ENCODE data around the gene PLA2R1.

Gene PLA2R1

DNA sequence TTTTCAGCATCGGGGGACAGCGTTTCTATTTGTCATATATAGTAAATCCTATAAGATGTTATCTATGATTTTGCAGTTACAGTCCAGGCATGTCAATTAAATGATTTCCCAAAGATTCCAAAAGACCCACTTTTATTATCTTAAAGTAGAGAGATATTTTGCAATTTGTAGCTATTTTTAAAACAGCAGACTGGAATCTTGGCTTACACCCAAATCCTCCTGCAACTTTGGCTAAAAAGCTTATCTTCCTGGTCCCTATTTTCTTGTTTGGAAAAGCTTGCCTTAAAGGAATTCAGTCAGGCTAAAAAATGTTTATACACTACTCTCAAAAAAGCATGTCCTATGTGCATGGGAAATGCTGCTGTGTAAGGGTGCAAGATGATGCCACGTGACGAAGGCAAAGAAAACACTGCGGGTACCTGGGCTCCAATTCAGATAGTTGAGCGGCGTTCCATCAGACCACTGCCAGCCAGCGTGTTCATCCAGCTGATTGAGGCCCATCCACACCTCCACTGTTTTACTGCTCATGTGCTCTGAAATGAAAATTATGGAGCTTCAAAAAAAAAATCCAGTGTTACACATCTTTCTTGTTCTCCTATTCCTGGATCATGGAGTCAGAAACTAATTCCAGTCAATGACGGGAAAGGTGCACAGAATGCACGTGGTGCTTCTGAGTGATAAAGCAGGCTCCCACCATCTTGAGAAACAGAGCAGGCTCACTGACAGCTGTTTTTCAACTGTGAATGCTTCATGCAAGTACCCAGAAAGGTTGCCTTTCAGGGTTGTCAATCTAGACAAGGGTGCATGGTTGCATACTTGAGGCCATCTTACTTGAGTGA is 33.8 kb downstream of the PLA2R1 start:
- DNase-seq = no peak

DNA sequence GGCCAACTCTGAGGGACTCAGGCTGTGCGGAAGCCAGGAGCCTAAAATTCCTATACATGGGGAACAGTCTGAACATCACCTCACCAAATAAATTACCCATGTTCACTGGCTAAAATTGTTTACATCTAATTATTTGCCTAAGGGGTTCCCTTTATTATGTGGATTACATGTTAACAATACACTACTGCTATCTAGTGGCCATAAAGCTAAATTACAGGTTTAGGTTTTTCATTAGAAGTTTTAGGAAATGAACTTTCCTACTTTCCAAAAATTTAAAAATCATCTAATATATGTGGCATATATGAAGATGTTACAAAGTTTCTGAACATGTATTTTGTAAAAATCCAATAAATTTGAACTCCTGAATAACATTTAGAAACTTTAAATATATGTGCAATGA is 40.3 kb downstream of the PLA2R1 start:
- DNase-seq = no peak

DNA sequence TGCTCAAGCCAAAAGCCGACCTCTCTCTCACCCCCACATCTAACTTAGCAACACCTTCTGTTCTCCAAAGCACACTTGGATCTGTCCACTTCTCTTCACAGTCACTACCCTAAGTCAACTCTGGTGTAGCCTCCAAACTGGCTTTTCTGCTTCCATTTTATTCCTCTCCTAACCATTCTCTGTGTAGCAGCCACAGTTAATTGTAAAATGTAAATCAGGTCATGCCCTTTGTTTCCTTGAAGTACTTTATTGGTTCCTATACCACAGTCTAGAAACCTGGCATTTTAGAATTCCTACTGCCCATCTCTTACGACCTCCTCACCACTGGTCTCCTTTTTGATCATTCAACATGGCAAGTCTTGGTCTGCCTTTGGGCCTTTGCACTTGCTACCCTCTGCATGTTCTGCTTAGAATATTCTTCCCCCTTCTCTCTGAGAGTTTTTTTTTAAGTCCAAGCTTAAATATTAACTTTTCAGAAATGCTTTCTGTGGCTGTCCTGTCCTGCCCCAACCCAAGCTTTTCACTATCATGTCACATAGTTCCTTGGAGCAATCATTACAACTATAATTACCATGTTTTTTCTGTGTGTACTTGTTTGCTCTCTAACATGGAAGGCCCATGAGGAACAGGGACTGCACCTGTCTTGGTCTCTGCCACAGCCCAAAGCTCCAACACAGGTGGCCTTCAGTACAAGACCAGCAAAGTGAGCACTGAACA is 42.9 kb downstream of the PLA2R1 start:
- DNase-seq = no peak

DNA sequence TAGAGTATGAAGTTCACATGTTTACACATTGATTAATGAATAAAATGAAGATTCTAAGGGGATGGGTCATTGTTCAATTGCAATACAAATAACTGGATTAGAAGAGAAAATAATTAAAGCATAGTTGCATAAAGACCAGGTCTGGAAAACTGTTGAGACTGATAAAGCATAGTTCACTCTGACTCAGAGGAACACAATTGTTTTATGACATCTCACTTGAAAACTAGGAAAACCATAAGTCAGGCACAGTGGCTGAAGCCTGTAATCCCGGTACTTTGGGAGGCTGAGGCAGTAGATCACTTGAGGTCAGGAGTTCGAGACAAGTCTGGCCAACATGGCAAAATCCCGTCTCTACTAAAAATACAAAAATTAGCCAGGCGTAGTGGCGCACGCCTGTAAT is 46.7 kb downstream of the PLA2R1 start:
- no peak for DNase-seq

DNA sequence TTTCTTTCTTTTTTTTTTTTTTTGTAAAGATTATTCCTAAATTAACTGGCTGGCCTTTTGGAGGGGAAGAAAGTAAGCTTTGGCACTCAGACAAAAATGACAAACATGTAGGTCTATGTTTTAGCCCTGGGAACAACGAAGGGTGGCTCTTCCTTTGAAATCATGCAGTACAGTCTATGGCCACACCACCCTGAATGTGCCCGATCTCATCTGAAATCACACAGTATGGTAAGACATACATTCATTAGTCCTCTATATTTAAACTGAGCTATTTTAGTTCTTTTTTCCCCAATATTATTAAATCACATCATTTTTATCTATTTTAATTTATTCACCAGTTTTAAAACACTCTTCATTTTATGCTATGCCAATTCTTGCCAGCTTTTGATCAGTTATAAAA is 48.2 kb downstream of the PLA2R1 start:
- no peak for DNase-seq

DNA sequence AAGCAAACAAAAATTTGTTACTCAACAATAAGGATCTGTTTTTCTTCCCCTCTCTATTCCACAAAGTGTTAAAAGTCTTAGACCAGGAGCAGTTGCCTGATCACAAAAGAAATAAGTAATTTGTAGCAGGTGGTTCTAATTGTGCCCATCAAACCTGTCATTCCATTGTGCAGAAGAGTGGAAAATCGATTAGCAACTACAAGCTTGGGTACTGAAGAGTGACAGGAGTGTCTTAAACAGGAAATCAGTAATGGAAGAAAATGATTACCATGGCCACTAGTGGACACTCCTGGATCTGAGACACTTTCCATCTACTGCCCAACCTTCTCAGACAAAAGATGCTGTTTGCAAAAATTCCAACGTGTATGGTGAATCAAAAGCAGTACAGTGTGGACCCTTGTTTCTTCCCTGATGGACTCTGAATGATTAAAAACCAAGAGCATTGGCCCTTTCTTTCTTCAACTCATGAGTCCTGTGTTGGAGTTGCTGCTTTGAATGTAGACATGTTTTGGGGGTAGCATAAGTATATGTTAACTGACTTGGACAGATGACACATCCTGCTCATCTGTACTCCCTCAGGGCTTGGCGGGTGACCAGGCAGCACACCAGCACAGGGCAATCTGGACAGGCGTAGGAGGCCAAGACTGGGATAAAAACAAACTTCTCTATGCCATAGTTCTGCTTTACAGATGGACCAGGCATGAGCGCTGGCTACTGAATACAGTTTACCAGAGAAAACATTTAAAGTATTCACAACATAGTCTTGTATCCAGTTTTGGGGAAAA is 51.9 kb downstream of the PLA2R1 start:
- DNase-seq = no peak

DNA sequence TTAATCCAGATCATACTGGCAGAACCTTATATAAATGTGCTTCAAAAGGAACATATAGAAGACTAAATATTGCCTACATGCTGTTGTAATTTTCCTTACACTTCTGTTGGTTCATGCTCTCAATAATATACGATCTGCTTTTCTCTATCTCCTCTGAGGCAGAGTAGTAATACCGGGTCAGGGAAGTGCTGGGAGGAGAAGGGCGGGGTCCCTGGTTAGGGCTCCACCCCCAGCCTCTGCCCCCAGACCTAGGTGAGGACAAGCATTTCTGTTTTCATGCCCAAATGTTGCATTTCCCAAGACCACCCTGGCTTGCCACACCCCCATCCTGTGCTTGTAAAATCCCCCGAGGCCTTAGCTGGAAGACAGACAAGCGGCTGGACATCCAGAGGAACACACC is 55.3 kb downstream of the PLA2R1 start:
- DNase-seq = no peak

DNA sequence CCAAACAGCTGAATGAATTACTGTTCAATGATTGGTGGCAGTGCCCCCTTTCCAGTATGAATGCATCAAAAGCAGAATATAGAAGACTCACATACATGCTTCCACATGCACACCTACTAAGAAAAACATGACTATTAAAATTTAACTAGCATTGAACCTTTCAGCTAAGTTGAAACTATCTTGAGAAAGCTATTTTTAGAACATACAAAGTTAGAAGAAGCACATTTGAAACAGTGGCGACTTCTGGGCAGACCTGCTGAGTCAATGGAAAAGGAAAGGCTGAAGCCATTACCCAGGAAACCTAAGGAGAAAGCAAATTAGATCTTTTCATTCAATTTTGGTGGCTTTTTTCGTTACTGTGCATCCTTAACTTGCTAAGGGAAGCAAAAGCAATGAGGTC is 55.9 kb downstream of the PLA2R1 start:
- DNase-seq = no peak

DNA sequence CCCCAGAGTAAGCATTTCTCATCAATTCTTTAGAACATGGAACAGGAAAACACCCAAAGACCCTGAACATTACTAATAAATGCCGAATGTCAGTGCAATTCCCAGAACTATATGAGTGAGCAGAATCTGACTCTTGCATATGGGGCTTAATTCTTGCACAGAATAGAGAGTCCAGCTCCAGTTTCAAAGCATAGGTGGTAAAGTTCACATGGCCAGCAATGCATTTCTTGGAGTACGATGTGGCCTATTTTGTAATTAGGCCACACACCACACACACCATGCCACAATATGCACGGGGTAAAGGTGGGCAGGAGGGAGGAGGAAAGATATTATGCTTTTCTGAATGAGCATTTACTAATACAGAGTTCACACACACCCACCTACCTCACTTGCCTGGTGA is 56.5 kb downstream of the PLA2R1 start:
- DNase-seq = no peak

DNA sequence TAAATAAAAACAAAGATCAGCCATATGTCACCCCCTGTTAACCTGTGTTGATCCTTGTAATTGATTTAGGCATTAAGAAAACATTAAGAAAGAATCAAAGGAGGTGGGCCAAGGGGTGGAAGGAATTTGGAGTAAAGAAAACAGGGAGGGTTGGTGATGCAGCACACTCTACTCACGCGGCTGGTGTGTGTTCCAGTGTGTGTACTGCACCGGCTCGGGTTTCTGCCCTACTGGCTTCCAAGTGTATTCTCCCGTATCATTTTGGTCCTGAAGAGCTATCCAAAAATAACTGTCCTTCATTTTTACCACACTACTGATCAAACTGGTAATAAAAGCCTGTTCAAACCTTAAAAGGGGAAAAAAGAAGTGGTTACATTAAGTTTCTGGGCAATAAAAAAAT is 56.9 kb downstream of the PLA2R1 start:
- DNase-seq = no peak

DNA sequence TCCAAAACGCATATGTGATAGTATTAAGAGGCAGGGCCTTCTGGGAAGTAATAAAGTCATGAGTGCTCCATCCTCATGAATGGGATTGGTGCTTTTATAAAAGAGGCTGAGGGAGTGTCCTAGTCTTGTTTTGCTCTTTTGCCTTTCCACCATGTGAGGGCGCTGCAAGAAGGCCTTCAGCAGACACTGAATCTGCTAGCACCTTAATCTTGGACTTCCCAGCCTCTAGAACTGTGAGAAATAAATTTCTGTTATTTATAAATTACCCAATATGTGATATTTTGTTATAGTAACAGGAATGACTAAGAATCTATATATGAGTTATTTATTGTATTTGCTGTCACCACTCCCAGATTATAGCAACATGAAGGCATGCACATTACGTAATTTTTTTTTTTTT is 63.5 kb downstream of the PLA2R1 start:
- DNase-seq = no peak

DNA sequence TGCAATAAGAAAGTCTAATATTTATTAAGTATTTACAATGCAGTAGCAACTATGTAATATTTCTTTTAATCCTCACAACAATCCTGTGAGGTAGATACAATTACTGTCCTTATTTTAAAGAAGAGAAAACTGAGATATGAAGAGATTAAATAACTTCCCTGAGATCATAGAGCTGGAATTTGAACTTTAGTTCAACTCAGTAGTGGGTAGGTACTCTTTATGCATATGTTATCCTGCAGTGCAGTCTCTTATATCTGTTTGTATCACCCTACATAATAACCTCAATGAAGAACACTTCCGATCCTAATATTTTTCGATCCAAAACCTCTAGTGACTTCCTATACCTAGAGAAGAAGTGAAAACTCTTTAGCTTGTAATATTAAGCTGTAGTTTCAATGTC is 64.2 kb downstream of the PLA2R1 start:
- DNase-seq = no peak

DNA sequence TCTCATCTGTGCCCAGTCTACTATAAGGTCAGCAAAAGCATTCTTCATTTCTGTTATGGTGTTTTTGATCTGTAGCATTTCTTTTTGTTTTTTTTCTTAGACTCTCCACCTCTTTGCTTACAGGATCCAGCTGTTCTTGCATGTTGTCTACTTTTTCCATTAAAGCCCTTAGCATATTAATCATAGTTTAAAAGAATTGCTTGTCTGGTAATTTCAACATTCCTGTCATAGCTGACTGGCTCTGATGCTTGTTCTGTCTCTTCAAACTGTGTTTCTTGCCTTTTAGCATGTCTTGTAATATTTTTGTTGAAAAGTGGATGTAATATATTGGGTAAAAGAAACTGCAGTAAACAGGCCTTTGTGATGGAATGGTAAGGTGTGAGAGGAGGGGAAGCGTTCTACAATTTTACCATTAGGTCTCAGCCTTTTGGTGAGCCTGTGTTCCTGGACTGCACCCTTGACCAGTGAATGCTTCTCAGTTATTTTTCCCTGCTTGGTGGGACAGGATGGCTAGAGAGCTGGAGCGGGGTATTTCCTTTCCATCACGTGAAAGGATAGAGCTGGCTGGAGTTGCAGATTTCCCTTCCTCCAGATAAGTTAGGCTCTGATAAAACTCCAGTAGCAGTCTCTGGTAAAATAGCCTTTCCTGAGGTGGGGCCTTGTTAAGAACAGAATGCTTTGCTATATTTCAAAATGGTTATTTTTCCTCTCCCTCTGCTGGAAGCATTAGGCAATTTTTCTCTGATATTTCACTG is 65.4 kb downstream of the PLA2R1 start:
- DNase-seq = no peak

DNA sequence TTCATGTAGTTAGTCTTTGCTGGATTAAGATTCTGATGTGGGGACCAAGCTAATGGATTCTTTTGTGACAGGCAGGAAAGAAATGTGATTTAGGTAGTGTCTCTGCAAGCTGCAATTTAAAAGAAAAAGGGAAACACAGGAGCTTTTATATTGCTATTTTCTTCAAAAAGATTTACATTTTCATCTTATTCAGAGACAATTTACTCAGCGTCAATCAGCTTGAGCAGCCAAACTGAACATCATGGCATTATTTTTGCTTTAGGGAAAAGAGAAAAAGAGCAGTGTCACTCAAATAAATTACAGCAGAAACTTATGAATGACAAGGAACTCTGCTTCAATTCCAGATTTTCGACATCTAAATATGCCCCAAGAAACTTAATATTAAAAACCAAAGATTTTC is 67.4 kb downstream of the PLA2R1 start:
- no peak for DNase-seq

DNA sequence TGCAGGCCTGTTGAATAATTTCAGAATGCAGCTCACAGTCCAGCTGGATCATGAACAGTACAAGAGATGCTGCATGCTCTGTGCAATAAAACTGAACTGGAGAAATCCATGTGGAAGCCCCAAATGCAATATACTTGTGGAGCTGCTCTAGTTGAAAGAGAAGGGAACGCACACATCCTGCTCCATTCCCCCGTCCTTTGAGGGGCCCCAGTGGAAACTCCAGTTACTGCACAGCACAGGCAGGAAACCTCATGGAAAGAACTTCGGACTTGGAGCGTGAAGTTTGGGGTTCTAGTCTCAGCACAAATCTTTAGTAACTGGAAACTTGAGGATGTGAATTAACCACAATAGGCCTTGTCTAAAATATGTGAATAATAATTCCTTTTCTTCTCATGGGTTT is 73.2 kb downstream of the PLA2R1 start:
- DNase-seq = no peak

DNA sequence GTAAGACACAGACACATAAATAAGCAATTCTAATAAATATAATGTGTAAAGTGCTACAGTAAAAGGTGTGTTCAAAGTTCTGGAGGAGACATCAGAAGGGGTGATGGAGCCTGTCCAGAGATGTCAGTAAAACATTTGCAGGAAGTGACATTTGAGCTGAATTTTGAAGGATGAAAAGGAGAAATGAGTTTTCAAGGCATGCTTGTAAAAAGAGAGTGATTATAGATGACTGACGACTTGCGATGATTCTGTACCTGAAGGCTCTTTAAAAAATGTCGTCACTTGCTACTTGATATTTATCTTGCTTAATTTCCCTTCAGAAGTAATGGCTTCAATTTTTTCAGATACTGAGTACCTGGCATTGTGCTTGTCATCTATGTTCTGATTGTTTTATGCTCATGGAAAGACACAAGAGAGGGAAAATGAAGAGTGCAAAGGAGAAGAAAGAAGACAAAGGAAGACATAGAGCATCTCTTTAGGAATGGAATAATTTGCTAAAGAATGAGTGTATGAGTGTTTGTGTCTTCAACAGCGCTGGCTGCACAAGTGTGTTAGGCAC is 73.9 kb downstream of the PLA2R1 start:
- no peak for DNase-seq

DNA sequence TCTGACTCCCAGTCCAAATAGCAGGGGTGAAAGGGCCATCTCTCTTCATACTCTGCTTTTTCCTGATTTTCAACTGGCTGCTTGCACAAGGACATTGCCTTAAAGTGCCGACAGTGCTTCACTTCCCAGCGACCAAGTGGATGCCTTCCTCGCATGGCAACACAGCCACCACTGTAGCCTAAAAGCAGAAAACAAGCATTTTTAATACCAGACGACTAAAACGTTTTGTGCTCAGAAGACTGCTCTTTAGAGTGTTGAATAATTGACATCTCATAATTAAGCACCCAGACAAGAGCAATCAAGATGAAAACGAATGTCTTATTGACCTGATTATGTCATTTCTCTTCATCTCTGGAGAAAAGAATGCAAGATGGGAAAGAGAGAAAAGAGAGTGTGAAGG is 75.2 kb downstream of the PLA2R1 start:
- no peak for DNase-seq

DNA sequence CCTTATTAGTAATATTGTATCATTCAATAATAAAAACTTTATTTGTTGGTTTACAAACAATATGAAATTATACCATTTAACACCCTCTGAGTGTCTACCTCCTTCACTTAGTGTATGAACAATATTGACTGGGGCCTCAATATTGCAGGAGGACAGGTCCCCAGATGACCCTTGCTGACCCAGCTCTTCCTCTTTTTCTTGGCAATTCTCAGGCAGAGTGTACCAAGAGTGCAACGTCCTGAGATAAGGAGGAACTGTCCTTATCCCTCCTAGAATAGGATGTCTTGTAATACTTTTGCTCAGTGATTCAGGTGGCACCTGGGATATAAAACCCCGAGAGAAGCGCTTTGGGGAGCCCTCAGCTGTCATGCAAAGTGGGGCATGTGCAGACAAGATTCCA is 76.8 kb downstream of the PLA2R1 start:
- DNase-seq = no peak

DNA sequence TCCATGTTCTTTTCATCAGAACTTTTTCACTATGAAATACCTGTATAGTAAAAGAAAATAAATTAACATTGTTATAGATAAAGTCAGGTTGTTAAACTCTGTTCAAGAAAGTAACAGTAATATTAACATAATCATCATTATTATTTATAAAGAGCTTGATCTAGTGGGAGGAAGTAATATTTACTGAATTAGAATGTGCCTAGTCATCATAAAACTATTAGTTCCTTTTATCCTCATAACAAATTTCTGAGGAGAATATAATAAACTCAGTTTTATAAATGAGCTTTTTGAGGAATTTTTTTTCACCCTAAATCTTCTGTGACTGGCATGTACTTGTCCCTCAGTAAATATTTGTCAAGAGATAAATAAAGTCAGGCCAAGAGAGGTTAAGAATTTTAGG is 78.4 kb downstream of the PLA2R1 start:
- no peak for DNase-seq

DNA sequence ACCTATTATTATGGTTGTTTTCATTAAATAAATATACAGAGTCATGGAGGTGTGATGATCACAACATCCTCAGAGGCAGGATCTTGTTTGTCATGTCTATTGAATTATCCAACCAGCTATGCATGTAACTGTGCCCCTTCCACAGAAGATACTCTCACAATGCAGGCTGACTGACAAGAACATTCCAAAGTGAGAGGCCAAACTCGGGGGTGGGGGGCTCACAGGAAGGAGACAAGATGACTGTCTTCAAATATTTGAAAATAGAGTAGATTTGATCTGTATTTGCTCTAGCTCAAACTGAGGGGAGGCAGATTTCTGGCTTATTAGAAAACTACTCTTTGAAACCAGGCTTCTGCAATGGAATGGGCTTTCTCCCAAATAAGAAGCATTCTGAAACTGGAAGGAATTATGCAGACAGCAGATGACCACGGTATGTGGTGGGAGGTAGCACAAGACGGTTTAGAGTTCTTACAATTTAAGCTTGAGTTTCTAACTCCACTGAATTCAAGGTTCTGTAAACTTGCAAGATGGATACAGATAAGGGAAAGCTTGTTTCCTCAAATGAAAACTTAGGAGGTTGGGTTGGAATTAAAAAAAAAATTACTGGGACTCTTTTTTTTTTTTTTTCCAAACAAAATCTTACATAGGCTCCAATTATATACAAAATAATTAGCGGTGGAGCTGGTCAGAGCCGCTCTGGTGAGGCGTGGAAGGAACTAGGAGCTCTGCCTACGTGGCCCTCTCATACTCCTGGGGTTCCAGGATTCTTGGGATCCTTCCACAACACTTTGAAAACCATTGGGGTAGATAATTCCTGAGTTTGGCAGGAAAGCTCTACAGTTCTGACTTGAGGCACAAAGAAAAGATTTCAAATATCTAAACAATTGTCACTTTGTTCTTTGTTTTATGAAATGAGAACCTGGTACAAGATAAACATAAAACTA is 79.3 kb downstream of the PLA2R1 start:
- no peak for DNase-seq

DNA sequence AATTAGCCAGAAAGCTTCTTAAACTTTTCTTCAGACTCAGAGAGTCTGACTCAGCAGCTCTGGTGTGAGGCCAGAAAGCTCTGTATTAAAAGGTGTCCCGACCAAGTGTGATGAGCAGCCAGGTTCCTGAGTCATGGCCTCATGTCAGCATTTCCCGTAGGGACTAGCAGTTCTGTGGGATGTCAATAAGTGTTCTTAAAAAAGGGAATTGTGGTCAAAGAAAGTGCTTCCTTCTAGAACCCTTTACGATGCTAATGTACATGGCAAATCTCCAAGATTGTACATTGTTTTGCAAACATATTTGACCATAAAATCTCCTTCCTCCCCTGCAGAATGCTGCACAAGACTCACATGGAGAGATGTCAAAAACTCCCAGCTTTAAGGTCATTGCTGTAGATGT is 80.1 kb downstream of the PLA2R1 start:
- DNase-seq = no peak
